GM19468 (cell line): ENCODE data around the gene GRAMD2B.
"Not testable (repeated sequence)": the region's sequence is repeated elsewhere in the genome, so short reads cannot be mapped to it uniquely, and the experiment has no call there.

Experiments used
- ATAC-seq: cut with Tn5 transposase; IDR thresholded peaks from one replicate; pipeline ENCODE4 v1.9.1; 2021; ENCODE audit warnings: mild to moderate bottlenecking, moderate library complexity, moderate number of reproducible peaks; ENCODE audit not compliant: unreplicated experiment; ENCODE audit errors: extremely low read depth

The GRAMD2B gene, protein sequence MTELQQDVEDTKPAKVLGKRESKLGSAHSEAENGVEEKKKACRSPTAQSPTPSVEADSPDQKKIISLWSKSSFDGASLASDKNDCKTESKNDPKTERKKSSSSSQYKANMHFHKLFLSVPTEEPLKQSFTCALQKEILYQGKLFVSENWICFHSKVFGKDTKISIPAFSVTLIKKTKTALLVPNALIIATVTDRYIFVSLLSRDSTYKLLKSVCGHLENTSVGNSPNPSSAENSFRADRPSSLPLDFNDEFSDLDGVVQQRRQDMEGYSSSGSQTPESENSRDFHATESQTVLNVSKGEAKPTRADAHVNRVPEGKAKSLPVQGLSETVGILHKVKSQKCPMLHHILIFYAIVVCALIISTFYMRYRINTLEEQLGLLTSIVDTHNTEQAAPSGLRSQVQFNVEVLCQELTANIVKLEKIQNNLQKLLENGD

DNA sequence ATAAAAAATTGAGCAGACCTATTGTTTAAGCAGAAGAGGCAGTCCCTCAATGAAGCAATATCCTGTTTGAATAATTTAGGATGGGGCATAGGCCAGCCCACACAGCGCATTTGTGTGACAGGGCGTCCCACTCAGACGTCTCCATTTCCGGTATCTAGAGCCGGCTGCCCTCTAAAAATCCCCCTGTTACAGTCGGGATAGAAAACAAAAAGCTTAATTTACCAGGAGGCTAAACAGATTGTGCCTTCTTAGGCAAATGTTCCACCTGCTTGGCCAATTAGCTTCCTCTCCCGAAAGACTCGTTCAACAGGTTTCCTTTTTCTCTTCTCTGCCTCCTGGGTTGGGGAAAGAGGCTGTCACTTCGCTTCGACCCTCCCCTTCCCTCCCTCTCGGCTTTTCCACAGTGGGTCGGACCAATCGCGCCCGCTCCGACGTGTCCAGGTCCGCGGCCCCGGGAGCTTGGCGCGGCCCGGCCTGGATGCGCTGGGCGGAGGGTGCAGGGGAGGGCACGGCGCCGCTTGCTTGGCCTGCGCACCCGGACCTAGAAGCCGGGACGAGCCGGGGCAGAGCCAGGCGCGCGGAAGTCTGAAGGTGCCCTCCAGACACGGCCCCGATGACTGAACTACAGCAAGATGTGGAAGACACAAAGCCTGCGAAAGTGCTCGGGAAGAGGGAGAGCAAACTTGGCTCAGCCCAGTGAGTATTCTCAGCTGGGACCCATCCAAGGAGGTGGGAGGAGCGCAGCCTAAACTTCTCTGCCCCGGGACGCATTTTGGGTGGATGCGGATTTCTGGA, at the start of gene GRAMD2B:
TSS of gene GRAMD2B (plus strand) at position 416 of the 795 bp plus-strand sequence. CDS start at position 614, 198 bp downstream.
- ATAC-seq, result peak; percentile 90

DNA sequence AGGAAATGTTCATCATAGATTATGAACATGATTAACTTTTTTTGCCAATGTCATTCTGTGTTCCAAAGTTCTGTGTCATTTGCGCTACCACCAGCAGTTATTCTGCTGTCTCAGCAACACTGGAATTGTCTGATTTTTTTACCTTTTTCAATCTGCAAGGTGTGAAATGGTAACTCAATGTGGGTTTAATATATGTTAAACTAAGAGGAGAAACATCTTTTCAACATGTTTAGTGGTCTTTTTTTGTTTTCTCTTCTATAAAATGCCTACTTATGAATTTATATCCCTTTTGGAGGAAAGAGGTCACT, 49.1 kb upstream of the GRAMD2B start:
- no peak for ATAC-seq

DNA sequence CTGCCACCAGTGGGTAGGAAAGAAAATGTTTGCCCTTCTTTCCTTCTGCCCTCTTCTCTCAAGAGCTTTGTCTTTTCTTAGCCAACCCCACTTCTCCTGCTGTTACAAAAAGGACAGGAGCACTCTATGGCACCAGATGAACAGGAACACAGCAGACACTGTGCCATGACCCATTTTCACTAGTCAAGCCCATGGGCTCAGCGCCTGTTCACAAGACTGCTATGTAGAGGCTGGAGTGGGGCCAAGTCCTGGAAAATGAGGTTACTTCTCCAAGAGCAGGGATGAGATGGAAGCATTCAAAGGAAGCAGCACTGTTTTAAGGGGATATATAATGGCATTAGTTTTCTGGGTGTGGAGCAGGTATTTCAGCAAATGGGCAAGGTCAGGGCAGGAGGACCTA, 46.8 kb upstream of the GRAMD2B start:
- ATAC-seq, result no peak

DNA sequence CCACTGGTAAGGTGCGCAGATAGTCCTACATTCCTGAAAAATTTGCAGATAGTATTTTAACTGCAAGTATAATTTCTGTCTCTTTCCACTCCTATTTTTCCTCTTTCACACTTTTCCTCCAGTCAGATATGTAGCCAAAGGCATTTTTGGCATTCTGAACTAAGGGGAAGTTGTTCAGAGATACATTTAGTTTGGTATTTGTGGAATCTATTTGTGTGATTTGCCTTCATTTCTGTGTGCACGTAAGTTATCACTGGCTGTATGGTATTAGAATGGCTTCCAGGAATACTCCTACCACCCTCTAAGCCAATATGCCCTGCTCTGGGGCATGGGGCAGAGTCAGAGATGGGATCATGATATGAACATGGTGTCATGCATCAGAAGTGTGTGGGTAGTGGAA, 45.8 kb upstream of the GRAMD2B start:
- ATAC-seq, result no peak

DNA sequence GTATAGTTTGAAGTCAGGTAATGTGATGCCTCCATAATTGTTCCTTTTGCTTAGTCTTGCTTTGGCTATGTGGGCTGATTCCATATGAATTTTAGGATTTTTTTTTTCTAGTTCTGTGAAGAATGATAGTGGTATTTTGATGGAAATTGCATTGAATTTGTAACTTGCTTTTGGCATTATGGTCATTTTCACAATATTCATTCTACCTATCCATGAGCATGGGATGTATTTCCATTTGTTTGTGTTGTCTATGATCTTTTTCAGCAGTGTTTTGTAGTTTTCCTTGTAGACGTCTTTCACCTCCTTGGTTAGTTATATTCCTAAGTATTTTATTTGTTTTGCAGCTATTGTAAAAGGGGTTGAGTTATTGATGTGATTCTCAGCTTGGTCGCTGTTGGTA, 42.9 kb upstream of the GRAMD2B start:
- not testable (repeated sequence) for ATAC-seq

DNA sequence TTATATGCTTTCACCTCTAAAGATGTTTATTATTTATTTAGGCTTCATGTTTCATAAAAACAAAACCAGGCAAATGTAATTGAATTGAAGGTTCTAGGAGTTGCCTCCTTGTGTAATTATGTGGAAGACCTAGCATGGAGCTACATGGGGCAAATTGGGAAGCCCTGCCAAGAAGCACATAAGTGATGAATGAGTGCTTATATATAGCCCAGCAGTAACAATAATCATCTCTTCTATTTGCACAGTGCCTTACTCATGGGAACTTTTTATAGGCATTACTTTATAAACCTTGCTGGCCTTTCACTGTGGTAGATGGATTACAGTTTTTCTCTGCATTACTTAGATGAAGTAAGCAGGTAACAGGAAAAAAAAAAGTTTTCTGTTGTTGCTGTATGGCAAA, 40.0 kb upstream of the GRAMD2B start:
- ATAC-seq, result no peak

DNA sequence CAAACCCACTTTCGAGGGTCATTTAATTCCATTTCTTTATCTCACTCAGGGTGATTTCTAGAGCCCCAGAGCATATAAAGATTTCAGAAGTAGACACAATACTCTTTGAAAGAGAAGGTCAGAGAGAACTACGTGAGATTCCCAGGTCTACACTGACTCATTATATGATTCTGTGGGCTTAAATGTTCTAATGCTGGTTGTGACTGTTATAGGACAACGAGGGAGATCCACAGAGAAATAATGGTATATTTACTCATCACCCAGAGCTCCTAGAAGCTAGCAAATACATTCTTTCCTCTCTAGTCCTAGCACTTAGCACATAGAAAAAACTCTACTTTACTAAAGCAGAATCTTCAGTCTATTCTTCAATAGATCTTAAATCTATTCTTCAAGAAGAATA, 39.4 kb upstream of the GRAMD2B start:
- ATAC-seq, result no peak

DNA sequence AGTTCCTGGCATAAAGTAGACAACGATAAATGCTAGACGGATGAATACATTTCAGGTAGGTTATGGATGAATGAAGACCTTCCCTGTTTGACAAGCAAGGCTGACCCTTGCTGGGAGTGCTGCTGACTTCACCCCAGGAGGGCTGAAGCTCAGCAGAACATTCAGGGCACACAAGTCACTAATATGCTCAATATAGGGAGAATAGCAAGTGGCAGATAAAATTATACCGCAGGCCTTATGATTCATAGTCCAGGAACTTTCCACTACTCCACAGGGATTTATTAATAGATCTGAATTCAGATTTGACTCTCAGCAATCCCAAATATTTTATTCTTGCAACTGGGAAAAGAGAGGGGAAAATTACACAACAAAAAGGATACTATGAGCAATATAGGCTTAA, 38.2 kb upstream of the GRAMD2B start:
- ATAC-seq, result no peak

DNA sequence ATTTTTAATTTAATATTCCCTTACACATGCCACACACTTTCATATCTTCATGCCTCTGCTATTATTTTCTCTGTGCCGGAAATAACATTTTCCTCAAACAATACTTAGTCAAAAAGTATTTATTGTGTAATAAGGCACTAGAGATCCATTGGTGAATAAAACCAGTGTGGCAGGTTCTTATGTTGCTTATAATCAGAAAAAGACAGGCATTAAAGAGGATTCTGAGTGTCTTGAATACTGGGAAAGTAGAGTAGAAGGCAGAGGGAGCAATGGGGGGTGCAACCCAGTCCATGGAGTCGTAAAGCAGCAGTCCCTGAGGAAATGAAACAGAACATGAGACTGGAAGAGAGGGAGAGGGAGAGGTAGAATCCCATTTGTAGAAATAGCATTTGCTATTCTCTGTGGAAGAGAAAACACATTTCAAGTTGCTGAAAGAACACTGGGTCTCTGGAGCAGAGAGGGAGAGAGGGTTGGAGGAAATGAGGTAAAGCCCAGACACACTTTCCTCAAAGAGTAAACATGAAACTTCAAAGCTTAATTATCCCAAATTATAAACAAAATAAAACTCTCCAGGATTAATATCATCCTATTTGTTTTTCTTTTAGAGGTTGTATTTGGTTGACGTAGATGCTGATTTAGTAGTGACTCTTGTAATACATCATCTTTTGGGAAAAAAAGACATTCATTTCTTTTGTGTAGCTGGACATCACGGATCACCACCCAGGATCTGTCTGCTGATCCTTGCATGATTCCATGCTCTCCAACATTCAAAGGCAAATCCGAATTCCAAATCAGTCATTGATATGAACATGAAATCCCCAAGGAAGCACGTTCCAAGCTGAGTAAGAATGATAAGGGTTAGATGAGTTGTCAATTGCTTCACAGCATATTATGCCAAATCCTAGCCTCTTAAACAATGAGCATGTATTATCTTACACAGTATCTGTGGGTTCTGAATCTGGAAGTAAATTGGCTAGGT, 37.4 kb upstream of the GRAMD2B start:
- no peak for ATAC-seq

DNA sequence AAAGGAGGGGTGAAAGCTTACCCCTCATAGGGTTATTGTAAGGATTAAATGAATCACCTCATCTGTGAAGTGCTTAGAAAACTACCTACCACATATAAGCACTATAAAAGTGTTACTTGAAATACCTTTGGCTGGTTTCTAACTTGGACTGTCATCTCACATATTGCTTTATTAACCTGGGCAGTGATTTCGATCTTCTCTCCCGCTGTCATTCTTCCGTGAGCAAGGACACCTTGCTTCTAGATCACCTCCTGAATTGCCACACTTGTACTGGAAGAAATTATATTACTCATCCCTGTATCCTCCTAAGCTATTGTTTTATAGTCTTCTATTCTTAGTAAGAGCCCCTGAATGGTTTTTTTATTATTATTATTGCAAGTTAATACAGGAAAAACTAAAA, 34.0 kb upstream of the GRAMD2B start:
- no peak for ATAC-seq

DNA sequence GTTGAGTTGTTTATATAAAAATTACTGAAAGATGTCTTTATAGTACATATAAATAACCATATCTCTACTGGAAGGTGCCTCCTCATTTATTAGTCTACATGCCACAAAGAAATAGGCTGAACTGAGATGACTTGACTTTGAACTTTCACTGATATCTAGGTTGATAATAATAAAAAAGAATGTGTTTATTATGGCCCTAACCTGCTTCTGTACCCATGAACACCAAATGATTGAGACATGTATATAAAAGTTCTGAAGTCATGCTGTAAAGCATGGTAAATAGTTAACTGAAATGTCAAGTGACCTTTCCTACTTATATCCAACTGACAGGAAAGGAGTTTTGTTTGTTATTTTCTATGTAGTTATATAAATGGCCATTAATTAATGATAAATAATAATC, 33.2 kb upstream of the GRAMD2B start:
- no peak for ATAC-seq

DNA sequence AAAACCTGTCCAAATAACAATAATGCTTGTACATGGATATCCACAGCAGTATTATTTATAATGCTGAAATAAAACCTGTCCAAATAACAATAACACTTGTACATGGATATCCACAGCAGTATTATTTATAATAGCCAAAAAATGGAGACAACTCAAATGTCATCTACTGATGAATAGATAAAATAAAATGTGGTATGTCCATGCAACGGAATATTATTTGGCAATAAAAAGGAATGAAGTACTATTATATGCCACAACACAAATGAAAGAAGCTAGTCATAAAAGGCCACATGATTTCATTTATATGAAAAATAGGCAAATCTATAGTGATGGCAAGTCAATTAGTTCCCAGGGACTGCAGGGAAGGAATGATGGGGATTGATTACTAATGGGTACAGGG, 31.8 kb upstream of the GRAMD2B start:
- ATAC-seq, result no peak

DNA sequence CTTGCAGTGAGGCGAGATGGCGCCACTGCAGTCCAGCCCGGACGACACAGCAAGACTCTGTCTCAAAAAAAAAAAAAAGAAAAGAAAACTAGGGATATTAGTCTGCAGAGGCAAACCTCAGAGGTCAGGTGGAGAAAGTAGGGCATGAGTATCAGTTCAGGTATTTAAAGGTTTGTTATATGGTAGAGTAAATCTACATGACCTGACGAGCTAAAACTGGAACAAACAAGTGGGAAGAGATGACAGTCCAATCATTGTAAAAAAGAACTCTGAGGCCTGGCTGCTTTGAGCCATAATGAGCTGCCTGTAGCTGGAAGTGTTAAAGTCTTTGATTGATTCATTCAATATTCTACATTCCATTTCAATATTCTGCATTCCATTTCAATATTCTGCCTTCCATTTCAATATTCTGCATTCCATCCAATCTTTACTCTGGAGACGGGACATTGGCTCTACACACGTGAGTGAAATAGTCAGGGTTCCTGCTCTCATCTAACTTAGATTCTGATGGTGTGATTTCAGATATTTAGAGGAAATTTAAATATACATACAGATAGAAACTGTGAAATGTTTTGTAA, 28.9 kb upstream of the GRAMD2B start:
- ATAC-seq, result no peak

DNA sequence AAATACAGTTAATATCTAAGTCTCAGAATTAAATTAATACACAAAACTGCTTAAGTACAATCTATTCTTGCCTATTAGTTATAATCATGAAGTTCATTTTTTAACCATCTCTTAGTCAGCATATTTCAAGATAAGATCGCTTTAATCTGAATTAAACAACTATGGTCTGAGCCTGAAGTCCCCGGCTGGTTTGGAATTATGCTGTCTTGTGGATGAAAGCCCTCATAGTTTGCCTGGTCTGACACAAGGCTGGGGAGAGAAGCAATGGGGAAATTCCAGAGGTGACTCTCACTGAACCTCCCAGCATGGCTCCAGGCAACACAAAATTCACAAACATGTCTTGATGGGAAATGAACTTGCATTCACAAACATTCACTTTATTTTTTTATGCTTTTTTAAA, 28.0 kb upstream of the GRAMD2B start:
- no peak for ATAC-seq

DNA sequence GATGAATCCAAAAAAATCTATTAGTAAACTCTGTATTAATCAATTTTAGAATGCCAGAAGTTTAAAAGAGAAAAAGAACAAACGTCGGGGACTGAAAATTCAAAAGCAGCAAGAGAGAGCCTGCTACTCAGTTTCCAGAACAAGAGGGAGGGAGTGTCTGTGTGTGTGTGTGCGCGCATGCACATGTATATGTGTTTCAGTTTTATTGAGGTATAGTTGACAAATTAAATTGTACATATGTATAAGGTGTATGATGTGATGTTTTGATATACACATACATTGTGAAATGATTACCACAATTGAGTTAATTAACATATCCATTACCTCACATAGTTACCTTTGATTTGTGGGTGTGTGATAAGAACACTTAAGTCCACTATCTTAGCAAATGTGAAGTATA, 27.6 kb upstream of the GRAMD2B start:
- no peak for ATAC-seq

DNA sequence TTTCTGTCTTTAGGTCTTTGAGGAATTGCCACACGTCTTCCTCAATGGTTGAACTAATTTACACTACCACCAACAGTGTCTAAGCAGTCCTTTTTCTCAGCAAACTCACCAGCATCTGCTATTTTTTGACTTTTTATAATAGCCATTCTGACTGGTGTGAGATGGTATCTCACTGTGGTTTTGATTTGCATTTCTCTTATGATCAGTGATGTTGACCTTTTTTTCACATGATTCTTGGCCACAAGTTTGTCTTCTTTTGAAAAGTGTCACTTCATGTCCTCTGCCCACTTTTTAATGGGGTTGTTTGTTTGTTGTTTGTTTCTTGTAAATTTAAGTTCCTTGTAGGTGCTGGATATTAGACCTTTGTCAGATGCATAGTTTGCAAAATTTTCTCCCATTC, 26.5 kb upstream of the GRAMD2B start:
- ATAC-seq, result not testable (repeated sequence)

DNA sequence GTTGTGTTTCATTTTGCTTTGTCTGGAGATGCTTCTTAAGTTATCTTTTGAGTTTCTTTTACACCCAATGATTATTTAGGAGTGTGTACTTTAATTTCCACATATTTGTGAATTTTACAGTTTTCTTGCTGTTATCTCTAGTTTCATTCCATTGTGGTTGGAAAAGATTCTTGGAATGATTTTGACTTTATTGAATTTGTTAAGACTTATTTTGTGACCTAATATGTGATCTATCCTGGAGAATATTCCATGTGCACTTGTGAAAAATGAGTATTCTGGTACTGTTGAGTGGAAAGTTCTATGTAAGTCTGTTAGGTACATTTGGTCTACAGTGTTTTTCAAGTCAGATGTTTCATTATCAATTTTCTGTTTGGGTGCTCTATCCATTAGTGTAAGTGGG, 24.4 kb upstream of the GRAMD2B start:
- ATAC-seq, result no peak

DNA sequence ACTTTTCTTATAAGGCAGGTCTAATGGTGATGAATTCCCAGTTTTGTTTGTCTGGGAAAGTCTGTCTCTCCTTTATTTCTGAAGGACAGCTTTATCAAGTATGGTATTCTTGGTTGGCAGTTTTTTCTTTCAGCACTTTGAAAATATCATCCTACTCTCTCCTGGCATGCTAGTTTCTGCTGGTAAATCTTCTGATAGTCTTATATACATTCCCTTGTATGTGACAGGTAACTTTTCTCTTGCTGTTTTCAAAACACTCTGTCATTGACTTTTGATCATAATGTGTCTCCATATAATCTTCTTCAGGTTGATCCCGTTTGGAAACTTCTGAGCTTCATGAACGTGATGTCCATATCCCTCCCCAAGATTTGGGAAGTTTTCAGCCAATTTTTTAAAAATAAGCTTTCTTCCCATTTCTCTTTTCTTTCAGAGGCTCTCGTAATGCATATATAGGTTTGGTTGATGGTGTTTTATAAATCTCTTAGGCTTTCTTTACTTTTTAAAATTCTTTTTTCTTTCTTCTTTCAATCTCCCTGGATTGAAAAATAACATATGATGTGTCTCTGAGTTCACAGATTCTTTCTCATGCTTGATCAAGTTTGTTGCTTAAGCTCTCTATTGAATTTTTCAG, 22.5 kb upstream of the GRAMD2B start:
- no peak for ATAC-seq

DNA sequence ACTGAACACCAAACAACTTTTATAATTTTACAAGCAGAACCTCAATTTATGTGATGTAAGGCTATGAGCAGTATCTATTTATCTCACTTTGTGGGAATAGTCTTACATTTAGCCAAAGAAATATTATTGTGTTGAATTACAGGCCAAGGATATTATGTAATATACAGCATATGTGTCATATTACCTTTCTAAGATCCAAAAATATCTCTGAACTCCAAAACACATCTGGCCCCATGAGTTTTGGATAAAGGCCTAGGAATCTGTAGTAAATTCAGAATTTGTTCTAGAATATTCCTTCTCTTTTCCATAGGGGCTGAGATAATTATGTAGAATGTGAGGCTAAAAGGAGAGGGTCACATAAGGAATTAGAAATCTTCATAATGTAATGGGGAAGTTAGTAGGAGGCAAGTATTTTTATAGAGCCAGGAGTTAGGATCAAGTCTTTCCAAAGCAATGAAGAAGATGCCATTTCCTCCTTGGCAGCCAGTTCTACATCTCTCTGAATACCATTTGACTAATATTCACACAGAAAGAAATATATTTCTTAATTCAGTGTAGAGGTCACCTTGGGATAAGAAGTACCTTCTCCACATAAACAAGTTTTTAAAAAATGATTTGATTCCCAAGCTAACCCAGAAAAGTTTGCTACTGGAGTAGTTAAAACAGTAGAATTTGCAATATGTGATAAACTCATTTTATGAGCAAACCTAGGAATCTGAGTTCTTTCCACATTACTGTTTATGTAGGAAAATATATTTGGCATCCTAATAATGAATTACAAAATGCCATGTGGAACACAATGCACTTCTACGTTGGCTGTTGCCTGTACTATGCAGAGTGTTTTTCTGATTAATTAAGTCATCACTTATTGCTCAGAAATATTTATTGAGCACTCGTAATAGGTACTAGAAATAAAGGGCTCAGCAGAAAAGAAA, 20.3 kb upstream of the GRAMD2B start:
- ATAC-seq, result no peak
